Liver (tissue), 3 donors: Measurements from ENCODE around the gene KDM2A.

Experiments
- ATF3 ChIP-seq: IDR thresholded peaks from 2 replicates; pipeline ENCODE4 v1.6.1; 2016; ENCODE audit warnings: antibody characterized with exemption
- CTCF ChIP-seq: fragments of 150-350 bp; IDR thresholded peaks from 2 replicates; pipeline ENCODE4 v1.5.1; 2017; ENCODE audit warnings: improper control_type of control experiment, low read depth, low read length; ENCODE audit not compliant: missing input control
- EGR1 ChIP-seq, 2 donors: IDR thresholded peaks; 2 replicates each; pipeline ENCODE4 v1.6.1; 2016 to 2018; ENCODE audit warnings: antibody characterized with exemption in 2 of 2, low read depth in 2 of 2
- RAD21 ChIP-seq, 2 donors: IDR thresholded peaks; 2 replicates each; pipeline ENCODE4 v1.6.1; 2016; ENCODE audit warnings: antibody characterized with exemption in 2 of 2, mild to moderate bottlenecking in 2 of 2
- ZBTB33 ChIP-seq: IDR thresholded peaks from 2 replicates; pipeline ENCODE4 v1.6.1; 2016; ENCODE audit warnings: antibody characterized with exemption
- donor health status: healthy.
- donor health status: healthy.

GRCh38 chr11:67277231-67277961 lies 158.3 kb downstream of the KDM2A start:
- TF ChIP-seq CTCF = no peak
- no peak for TF ChIP-seq ATF3
- TF ChIP-seq RAD21 (IDR thresholded peaks at IDR 0.05) = peak in 1 of 2 donors; percentile 24
- no peak for TF ChIP-seq ZBTB33
- no peak for TF ChIP-seq EGR1 (IDR thresholded peaks at IDR 0.05; ENCODE audit: low read depth in 2 of 2)
